C1 segment of cervical spinal cord (tissue), 14 donors: Measurements from ENCODE around the gene LTA.

Experiments used
- DNase-seq, 14 donors: peaks; one replicate each; lab custom pipeline; 2025; lab: John Stamatoyannopoulos, UW

Gene LTA

GRCh38 chr6:31622684-31623091, 50.6 kb downstream of the LTA start:
- DNase-seq, result peak in 1 of 14 donors; percentile 10
